HG02610 (cell line): Measurements from ENCODE around the gene UPK1A.
"Not testable (repeated sequence)": the region's sequence is repeated elsewhere in the genome, so short reads cannot be mapped to it uniquely, and the experiment has no call there.

Source experiments
- ATAC-seq: cut with Tn5 transposase; IDR thresholded peaks from one replicate; pipeline ENCODE4 v1.9.1; 2021; ENCODE audit warnings: mild to moderate bottlenecking, moderate library complexity; ENCODE audit not compliant: unreplicated experiment

The UPK1A gene

DNA sequence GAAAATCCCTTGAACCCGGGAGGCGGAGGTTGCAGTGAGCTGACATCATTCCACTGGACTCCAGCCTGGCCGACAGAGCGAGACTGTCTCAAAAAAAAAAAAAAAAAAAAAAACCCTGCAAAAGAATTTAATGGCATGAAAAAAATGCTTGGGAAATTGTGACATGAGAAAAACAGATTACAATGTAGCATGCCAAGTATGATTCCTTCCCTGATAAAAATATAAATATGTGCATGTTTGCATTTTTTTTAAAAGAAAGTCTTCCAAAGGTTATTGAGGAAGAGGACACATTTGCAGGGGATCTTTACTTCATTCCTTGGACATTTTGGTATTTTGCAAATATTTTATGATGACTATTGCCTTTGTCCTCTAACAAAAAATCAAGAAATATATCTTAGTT, 23.5 kb downstream of the UPK1A start:
- ATAC-seq = no peak

DNA sequence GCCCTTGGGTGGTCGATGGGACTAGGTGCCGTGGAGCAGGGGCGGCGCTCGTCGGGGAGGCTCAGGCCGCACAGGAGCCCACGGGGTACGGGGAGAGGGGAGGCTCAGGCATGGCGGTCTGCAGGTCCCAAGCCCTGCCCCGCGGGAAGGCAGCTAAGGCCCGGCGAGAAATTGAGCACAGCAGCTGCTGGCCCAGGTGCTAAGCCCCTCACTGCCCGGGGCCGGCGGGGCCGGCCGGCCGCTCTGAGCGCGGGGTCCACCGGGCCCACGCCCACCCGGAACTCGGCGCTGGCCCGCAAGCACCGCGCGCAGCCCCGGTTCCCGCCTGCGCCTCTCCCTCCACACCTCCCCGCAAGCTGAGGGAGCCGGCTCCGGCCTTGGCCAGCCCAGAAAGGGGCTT, 24.8 kb downstream of the UPK1A start:
- not testable (repeated sequence) for ATAC-seq

DNA sequence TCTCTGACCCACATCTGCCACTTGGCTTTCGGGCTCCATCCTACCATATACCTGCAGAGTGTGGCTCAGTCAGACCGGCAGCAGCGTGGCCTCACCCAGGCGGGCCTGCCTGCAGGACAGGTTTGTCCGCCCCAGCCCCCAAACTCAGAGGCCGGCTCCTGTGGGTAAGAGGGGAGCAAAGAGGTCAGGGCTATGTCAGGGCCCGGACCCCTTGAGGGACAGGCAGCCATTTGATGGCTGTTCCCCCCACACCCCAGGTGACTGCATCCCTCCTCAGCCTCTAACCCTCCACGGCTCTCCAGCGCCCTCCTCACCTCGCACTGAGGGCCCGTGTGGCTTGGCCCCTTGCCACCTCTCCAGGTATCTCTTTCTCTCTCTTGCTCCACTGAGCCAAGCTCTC, 25.7 kb downstream of the UPK1A start:
- ATAC-seq = no peak

DNA sequence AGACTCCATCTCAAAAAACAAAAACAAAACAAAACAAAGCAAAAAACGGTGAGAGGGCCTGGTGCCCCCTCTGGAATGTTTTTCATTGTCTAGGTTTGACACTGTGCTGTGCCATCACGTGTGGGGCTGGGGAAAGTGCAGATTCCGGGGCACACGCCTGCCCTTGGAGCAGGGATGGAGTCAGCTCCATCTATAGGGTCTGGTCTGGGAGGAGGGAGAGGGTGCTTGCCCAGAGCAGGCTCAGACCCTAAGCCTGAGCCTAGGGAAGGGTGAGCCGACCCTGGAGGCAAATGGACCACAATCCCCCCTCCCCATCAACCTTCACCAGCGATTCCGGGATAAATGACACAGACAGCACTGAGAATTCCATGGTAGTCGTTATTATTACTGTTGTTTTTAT, 27.1 kb downstream of the UPK1A start:
- no peak for ATAC-seq

DNA sequence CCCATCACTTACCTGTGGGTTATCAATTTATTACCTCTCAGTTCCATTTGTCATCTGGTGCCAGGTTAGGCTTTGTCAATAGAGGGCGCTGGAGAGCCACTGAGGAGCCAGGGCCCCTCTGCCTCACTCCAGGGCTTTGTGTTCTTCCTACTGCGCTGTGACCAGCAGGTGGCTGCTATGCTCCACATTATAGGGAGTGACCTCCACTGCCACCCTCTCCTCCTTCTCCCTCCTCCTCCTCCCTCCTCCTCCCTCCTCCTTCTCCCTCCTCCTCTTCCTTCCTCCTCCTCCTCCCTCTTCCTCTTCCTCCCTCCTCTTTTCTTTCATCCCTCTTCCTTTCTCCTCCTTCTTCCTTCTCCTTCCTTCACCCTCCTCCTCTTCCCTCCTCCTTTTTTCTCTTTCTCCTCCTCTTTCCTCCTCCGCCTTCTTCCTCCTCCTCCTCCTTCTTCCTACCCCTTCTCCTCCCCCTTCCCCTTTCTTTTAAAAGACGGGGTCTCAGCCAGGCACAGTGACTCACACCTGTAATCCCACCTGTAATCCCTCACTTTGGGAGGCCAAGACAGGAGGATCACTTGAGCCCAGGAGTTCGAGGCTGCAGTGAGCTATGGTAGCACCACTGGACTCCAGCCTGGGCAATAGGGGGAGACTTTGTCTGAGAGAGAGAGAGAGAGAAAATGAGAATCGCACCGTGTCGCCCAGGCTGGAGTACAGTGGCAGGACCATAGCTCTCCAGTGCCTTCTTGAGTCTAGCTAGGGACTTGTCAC, 27.7 kb downstream of the UPK1A start:
- ATAC-seq = peak; percentile 56

DNA sequence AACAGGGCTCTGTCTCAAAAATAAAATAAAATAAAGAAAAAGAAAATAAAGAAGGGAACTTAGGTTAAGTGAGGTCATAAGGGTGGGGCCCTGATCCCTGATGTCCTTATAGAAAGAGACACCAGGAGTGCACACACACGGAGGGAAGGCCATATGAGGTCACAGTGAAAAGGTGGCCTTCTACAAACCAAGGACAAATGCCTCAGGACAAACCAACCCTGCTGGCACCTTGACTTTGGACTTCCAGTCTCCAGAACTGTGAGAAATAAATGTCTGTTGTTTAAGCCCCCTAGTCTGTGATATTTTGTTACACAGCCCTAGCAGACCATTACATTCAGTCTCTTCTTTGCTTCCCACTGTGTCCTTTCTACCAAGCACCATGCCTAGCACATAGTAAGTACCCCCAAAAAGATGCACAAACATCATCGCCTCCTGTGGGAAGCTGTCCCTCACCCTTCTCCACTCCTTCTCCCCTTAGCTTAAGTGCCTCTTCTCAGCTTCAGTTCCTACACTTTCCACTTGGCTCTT, 29.6 kb downstream of the UPK1A start:
- ATAC-seq = no peak

DNA sequence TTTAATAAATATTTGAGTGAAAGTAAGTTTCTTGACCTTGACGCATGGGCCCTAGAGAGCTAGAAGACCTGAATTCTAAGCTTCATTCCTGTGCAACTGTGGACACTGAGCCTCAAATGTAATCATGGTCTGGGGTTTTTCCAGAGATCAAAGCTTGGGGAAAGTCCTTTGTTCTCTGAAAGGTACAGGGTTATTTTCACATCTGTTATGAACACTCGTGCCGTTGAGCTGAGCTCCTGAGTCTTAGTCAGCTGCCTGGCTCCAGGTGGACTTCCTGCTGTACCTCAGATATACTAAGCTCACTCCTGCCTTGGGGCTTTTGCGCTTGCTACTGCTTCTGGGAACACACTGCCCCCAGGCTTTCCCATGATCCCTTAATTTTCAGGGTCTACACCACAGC, 30.5 kb downstream of the UPK1A start:
- ATAC-seq = peak; percentile 46

DNA sequence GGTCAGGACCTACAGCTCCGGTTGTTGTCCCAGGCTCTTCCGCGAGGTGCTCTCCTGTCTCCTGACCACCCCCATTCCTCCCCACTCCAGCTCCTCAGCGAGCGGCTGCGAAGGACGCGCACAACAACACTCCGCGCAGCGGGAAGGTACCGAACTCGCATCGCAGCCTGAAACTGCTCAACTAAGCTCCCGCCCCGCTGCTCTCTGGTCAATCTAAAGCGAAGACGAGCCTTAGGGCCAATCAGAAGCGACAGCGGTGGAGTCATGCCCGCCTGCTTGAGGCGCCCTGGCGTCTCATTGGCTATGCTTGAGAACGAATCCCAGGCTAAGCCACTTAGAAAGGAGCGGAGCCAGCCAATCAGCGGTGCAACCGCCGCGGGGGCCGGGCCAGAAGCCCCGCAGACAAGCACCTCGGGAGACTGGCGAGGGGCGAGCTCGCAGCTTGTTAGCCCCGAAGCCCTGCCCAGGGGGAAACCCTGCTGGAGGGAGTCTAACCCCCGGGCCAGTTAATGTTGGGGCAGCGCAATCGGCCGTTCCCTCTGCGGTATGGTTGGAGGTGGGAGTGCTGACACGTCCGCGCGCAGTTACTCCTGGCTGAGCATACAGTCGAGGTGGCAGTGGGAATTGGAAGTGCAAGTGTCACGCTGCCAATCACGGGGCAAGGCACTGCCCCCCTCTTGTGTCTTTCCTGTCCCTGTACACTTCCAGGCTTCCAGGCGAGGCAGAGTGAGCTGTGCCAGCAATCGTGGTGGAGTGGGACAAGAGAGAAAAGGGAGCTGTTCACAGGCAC, 36.1 kb downstream of the UPK1A start:
- peak; percentile 92 for ATAC-seq

DNA sequence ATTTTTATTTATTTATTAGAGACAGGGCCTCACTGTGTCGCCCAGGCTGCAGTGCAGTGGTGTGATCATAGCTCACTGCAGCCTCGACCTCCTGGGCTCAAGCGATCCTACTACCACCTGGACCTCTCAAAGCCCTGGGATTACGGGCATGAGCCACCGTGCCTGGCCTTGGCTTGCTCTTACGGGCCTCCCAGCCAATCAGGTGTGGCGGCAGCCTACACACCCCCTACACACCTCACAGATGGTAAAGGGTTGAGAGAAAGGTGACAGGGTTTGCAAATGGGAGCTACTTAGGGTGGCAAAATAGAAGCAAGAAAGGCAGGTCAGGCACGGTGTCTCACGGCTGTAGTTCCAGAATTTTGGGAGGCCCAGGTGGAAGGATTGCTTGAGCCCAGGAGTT, 37.0 kb downstream of the UPK1A start:
- no peak for ATAC-seq

DNA sequence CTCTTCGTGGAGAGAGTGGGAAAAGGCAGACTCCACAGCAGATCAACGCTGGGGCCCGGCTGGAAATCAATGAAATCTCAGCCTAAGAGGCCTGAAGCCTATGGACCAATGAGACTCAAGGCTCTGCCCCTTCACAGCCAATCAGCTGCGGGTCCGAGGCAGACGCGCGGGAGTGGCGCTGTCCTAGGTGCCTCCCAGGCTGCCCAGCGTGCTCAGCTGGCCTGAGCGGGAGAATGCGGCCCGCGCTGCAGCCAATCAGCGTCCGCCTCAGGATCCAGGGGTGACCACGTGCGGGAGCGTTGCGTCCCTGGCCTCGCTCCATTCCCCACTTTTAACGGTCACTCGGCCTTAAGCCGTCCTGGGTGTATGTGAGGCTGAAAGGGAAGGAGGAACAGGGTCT, 37.9 kb downstream of the UPK1A start, which contains the start of gene ZBTB32:
Gene ZBTB32 (plus strand): TSS at position 341 of the 400 bp plus-strand sequence. CDS start 10,069 bp downstream, outside the sequence.
- ATAC-seq = no peak

DNA sequence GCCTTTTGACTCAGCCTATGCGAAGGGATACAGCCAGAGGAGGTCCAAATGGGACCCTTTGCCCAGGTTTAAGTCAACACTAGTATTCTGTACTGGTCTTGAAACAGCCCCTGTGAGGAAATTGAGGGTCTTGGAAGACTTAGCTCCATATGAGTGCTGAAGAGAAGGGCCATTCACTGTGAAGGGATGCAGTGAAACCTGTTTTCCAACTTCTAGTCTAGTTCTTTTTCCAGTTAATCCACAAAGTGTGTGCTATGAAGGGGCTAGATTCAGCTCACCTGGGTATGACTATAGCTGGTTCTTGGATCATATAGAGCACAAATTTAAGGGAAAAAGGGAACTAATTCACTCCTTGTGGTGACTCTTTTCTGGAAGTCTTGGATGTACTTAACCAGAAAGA, 42.1 kb downstream of the UPK1A start:
- no peak for ATAC-seq

DNA sequence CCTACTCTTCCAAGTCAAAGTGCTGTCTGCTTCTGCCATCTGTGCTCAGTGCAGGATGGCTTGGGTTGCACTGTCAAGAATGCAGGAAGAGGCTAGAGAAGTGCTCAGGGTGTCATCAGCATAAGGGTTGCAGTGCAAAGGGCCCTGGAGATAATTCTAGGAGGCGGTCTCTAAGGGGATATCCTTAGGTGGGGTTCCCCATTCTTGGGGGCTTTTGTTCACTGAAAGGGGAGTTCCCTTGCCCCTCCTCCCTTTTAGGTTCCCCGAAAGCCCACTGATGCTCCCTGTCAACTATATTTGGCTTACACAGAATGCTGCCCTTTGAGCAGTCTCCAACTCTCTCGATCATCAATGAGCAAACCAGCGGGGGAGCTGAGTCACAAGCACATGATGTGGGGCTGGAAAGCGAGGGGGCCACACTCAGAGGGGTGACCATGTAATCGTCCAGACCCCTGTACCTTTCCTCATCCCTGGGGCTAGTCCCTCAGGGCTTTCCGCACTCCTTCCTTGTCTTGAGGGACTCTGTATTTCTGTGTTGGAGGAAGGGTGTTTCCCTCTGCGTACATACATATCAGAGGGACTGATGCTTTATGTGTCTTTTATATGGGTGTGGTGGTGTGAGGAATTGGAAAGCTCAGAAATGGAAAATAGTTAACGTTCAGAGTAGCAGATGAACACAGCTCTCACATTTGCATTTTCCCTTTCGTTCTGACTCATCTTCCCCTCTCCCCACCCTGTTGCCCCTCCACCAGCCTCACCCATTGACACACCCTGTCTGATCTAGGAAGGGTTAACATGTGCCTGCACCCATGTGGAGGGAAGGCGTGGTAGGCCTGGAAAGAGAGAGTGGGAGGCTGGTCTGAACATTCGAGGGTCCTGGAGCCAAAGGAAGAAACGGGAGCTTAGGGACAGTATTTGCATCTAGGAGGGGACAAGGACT, 44.7 kb downstream of the UPK1A start:
- peak; percentile 27 for ATAC-seq

DNA sequence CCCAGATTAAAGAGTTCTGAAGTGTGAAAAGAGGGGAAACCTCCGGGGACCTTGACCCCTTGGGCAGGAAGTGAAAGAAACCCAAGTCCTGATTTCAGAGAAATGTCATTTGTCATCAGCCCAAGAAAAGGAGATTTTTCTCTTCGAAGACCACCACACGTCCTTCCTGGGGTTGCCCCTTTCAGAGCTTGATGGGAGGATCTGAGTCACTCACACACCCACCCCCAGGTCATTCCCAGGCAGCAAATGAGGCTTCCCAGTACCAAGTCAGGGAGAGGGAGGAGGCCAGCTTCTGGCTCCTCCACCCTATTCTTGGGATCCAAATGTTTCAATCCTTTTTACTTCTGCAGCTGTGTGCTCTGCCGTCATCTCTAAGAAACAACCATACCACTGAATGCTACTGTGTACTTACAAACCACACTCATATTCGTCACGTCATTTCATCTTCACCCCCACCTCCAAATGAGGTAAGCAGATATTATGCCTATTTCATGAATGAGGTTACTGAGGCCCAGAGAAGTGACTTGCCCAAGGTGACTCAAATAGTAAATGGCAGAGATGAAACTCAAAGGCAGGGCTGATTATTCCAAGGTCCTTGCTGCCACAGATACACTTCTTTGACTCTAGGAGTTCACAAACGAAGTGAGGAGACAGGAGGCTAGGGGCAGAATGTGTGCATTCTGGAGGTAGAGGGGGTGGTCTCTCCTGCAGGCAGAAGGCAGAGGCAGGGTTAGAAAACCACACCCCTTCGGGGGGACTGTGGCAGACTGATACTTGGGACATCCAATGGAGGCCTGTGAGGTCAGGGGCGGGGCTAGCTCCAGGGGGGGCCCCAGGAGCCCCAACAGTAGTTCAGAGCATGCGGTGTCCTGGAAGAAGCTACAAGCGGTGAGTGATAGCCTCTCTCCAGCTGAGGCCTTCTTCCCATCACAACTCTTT, 46.5 kb downstream of the UPK1A start:
- ATAC-seq = peak; percentile 19

DNA sequence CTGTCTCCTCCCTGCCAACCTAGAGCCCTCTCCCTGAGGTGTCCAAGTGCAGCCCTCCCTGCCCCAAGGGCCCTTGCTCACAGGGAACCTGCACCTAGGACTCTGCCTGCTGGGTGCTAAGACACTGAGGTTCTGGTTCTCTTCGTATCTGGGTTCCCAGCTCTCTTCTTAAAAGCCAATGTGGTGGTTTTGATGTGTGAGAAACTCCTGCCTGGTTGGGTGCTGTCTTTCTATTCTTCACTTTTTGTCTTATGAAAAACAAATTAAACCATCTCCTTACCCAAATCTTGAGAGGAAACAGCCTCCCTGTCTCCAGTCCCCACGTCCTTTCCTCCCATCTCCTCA, 47.2 kb downstream of the UPK1A start:
- no peak for ATAC-seq

DNA sequence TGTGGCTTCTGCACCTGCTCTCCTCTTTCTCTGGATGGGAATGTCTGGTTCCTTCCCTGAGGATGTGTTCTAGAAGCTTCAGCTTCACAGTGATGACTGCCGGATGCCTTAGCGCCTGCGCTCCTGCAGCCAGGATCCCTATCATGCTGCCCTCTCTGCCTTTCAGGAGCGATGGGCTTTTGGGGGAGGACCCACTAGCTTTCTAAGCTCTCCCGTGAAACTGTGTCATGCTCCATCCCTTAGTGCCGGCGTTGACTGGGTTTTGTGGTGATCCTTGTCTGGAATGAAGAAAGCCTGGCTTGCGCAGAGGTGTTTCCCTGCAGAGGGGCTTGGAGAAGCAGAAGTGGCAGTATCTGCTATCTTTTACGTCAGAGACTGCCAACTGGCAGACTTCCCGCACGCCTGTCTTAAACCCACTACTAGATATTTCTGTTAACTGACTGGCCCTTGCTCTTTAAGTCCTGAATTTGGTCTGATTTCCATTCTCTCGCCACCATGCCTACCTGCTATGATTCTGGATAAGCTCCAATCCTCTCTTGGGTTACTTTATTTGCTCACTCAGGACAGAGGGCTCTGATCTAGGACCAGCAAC, 47.7 kb downstream of the UPK1A start:
- ATAC-seq = no peak

DNA sequence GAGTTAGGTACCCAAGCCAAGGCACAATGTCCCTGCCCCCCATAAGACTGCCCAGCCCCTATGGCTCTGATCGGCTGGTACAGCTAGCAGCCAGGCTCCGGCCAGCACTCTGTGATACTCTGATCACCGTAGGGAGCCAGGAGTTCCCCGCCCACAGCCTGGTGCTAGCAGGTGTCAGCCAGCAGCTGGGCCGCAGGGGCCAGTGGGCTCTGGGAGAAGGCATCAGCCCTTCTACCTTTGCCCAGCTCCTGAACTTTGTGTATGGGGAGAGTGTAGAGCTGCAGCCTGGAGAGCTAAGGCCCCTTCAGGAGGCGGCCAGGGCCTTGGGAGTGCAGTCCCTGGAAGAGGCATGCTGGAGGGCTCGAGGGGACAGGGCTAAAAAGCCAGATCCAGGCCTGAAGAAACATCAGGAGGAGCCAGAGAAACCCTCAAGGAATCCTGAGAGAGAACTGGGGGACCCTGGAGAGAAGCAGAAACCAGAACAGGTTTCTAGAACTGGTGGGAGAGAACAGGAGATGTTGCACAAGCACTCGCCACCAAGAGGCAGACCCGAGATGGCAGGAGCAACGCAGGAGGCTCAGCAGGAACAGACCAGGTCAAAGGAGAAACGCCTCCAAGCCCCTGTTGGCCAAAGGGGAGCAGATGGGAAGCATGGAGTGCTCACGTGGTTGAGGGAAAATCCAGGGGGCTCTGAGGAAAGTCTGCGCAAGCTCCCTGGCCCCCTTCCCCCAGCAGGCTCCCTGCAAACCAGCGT, 48.5 kb downstream of the UPK1A start:
- no peak for ATAC-seq

DNA sequence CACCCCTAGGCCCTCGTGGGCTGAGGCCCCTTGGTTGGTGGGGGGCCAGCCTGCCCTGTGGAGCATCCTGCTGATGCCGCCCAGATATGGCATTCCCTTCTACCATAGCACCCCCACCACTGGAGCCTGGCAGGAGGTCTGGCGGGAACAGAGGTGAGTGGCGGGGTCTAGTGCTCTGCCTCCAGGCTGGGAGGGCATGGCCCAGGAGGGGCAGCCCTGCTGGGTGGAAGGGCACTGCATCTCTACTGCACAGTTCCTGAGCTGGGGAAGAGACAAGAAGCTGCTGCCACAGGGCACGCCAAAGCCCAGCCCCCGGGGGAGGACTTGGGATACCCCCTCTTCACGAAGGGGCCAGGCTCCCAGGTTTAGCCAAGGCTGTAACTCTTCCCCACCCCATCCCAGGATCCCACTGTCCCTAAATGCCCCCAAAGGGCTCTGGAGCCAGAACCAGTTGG, 49.1 kb downstream of the UPK1A start:
- no peak for ATAC-seq

DNA sequence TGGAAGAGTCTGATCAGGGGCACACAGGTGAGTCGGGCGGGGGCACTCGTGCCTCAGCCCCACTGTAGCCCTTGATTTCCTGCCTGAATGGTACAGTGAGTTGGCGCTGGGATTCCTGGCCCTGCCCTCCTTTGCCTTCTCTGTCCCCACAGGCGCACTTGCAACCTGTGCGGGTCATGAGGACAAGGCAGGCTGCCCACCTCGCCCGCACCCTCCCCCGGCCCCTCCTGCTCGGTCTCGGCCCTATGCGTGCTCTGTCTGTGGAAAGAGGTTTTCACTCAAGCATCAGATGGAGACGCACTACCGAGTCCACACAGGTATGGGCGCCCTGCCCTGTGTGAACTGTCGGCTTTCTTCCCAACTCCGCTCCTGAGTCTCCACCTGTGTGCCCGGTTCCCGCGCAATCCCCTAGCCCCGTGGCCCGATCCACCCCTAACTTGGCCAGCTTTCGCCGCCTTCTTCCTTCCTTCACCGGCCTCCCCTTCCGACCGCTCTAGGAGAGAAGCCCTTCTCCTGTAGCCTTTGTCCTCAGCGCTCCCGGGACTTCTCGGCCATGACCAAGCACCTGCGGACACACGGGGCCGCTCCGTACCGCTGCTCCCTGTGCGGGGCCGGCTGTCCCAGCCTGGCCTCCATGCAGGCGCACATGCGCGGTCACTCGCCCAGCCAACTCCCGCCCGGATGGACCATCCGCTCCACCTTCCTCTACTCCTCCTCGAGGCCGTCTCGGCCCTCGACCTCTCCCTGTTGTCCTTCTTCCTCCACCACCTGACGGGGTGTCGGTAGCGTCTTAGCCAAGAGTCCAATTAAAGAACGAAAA, 49.9 kb downstream of the UPK1A start:
- no peak for ATAC-seq
